ENCODE results near the gene IL2RG.

The IL2RG gene

GRCh38 chrX:71111141-71111843 is at the start of gene IL2RG:
Gene IL2RG (minus strand): TSS chrX:71111577. CDS start chrX:71111539, 38 bp downstream.
- no peak for DNase-seq (ENCODE audit: low read depth)

GRCh38 chrX:71160475-71160874 is 49.1 kb upstream of the IL2RG start:
- DNase-seq (ENCODE audit: low read depth): no peak

- DNase-seq (ENCODE audit: low read depth): no peak
Observed at GRCh38 chrX:71159335-71159734, 48.0 kb upstream of the IL2RG start.

GRCh38 chrX:71158603-71159002 is 47.2 kb upstream of the IL2RG start:
- DNase-seq (ENCODE audit: low read depth): no peak

- no peak for DNase-seq (ENCODE audit: low read depth)
Observed at GRCh38 chrX:71154641-71155040, 43.3 kb upstream of the IL2RG start.

GRCh38 chrX:71154196-71154595 is 42.8 kb upstream of the IL2RG start:
- no peak for DNase-seq (ENCODE audit: low read depth)

- no peak for DNase-seq (ENCODE audit: low read depth)
Observed at GRCh38 chrX:71151366-71151765, 40.0 kb upstream of the IL2RG start.

GRCh38 chrX:71148278-71148663 is 36.9 kb upstream of the IL2RG start:
- no peak for DNase-seq (ENCODE audit: low read depth)

GRCh38 chrX:71147496-71148277 is 36.3 kb upstream of the IL2RG start:
- DNase-seq (ENCODE audit: low read depth): no peak

GRCh38 chrX:71144651-71145050 is 33.3 kb upstream of the IL2RG start, which contains the start of gene NLGN3:
Gene NLGN3 (plus strand): TSS chrX:71144841. CDS start chrX:71147750, 2,909 bp downstream.
- no peak for DNase-seq (ENCODE audit: low read depth)

- no peak for DNase-seq (ENCODE audit: low read depth)
Observed at GRCh38 chrX:71143508-71143907, 32.1 kb upstream of the IL2RG start.

- no peak for DNase-seq (ENCODE audit: low read depth)
Observed at GRCh38 chrX:71140440-71140839, 29.1 kb upstream of the IL2RG start.

- DNase-seq (ENCODE audit: low read depth): no peak
Observed at GRCh38 chrX:71131510-71131909, 20.1 kb upstream of the IL2RG start.

GRCh38 chrX:71128915-71129765 is 17.8 kb upstream of the IL2RG start:
- DNase-seq (ENCODE audit: low read depth): no peak

- no peak for DNase-seq (ENCODE audit: low read depth)
Observed at GRCh38 chrX:71128166-71128833, 16.9 kb upstream of the IL2RG start.

GRCh38 chrX:71118985-71119535 is 7.7 kb upstream of the IL2RG start:
- DNase-seq (ENCODE audit: low read depth): no peak

GRCh38 chrX:71118032-71118984 is 6.9 kb upstream of the IL2RG start, which contains the start of gene MED12:
Gene MED12 (plus strand): TSS chrX:71118596. CDS start chrX:71118755, 159 bp downstream.
- peak; percentile 25 for DNase-seq (ENCODE audit: low read depth)

- DNase-seq (ENCODE audit: low read depth): no peak
Observed at GRCh38 chrX:71117358-71117757, 6.0 kb upstream of the IL2RG start.

- DNase-seq (ENCODE audit: low read depth): no peak
Observed at GRCh38 chrX:71111921-71112431, 599 bp upstream of the IL2RG start.

GRCh38 chrX:71109051-71109450 is 2.3 kb downstream of the IL2RG start:
- DNase-seq (ENCODE audit: low read depth): no peak

Measured in HS-5 (cell line).